Heart right ventricle (tissue), 16 donors: ENCODE results near the gene UBASH3B. TPM values are rescaled to one million over a fixed set of nuclear protein-coding genes. Genes with fewer than 3 reads are reported as not detected.

Experiments
- ATAC-seq, 8 donors: fragments of 200-7000 bp; cut with Tn5 transposase; one replicate each; pipeline ENCODE4 v1.9.1; 2020; ENCODE audit warnings: mild to moderate bottlenecking in 8 of 8, moderate library complexity in 8 of 8, moderate number of reproducible peaks in 1 of 8
- DNase-seq, 2 donors: peaks; one replicate each; pipeline ENCODE4 v3.0.0-alpha.2; 2020
- H3K27ac ChIP-seq, 10 donors: fragments of 200-600 bp; sonication (generic) in 2 of 10; one replicate each; pipeline versions ENCODE4 v1.5.0 to v1.8.0; 2020 to 2022; ENCODE audit warnings: mild to moderate bottlenecking in 3 of 10
- H3K27me3 ChIP-seq, 7 donors: fragments of 200-600 bp; one replicate each; pipeline ENCODE4 v1.8.0; 2021 to 2022; ENCODE audit warnings: mild to moderate bottlenecking in 2 of 7
- H3K36me3 ChIP-seq, 9 donors: fragments of 200-600 bp; sonication (generic) in 1 of 9; one replicate each; pipeline versions ENCODE4 v1.5.0 to v1.8.0; 2020 to 2022; ENCODE audit warnings: mild to moderate bottlenecking in 2 of 9
- H3K4me1 ChIP-seq, 9 donors: fragments of 200-600 bp; sonication (generic) in 1 of 9; one replicate each; pipeline versions ENCODE4 v1.5.0 to v1.8.0; 2020 to 2022; ENCODE audit warnings: mild to moderate bottlenecking in 4 of 9
- H3K4me3 ChIP-seq, 10 donors: fragments of 200-600 bp; sonication (generic) in 2 of 10; one replicate each; pipeline versions ENCODE4 v1.5.0 to v1.8.0; 2020 to 2022; ENCODE audit warnings: mild to moderate bottlenecking in 7 of 10, moderate library complexity in 2 of 10
- H3K9me3 ChIP-seq, 11 donors: fragments of 200-600 bp in 10 of 11; sonication (generic) in 2 of 11; one replicate each; pipeline versions ENCODE4 v1.5.0 to v1.8.0; 2013 to 2022; ENCODE audit warnings: mild to moderate bottlenecking in 2 of 11, control low read depth in 1 of 11, moderate library complexity in 1 of 11
- WGBS, 2 donors: extraction: QIAGEN DNeasy Blood & Tissue Kit; methylation state at CpG; one replicate each; pipeline ENCODE4 v1.1.7; 2013; ENCODE audit warnings: inconsistent platforms in 1 of 2; 5-methylcytosine and 5-hydroxymethylcytosine counted together
- intact Hi-C, 10 donors: fragments of 100-400 bp; cut with DNase I; formaldehyde crosslinking; loops; one replicate each; pipeline versions ENCODE4 v1.11.1 to v1.14.2; 2022
- polyA plus RNA-seq, 2 donors: library from polyadenylated mRNA; stranded (reverse); fragments of 200-250 nt; gene quantifications; one replicate each; pipeline ENCODE4 v1.2.3, GENCODE V29; 2013
- total RNA-seq, 10 donors: library from RNA; stranded (reverse); fragmentation: NEBNext Ultra II Directional in 3 of 10; extraction: Animal tissue kit (Norgen Biotek cat#: 25700) in 3 of 10; gene quantifications; one replicate each; pipeline versions ENCODE4 v1.2.1 to v1.2.4, GENCODE V29; 2021 to 2023
- TF ChIP-seq, protein P1 (sequence below), 9 donors: fragments of 200-600 bp; sonication (generic) in 2 of 9; IDR thresholded peaks; one replicate each; pipeline versions ENCODE4 v1.5.0 to v1.8.0; 2021 to 2022; ENCODE audit warnings: antibody characterized with exemption in 9 of 9, mild to moderate bottlenecking in 5 of 9, moderate library complexity in 1 of 9
- donor health status: Arrhythmogenic right ventricular cardiomyopathy.
- donor health status: ischemic (EF 13 %, LVEDD 7.1; RV severe dilation, severe dysfunction).
- donor health status: healthy with polysubstance abuse.
- donor health status: DM: no; HTN: yes; CAD: no.
- donor health status: DM: no; HTN: no; CAD: no.
- donor health status: ischemic (EF 25% LVEDD 6.9; RV normal size, moderate dysfunction).
- donor health status: ischemic (EF 25% LVEDD 5.7; RV mildly dilated, moderate dysfunction).
- donor health status: healthy.
- donor health status: DM: yes; HTN: yes; CAD: no.
- donor health status: Ischemic cardiomyopathy.
- donor health status: ischemic (EF 35%, LVEDD 5.7; RV mildly dilated, moderate dysfunction).
- donor health status: nonischemic (EF 11% LVEDD 7.7; RV severe dilation, severe dysfunction).
- donor health status: DM: yes; HTN: yes; CAD: no.
- donor health status: PGD.
- donor health status: ischemic (EF 29% LVEDD 5.4; RV normal size, mild dysfunction).
- donor health status: nonischemic (EF 23%, LVEDD 6.1; RV moderate dilation, normal function).

Gene UBASH3B
- total and polyA plus RNA-seq, 12 donors = 0.51 to 8.0 (median 1.5) TPM

- intact Hi-C loops = no loop called here
- no peak for DNase-seq
- Histone ChIP-seq H3K9me3 (peaks cover 0 to 4% (median 0%) of the 10 kb centered on the region in 11 donors), H3K4me1 (peaks cover 0 to 67% (median 9%) of the 10 kb centered on the region in 9 donors), H3K27me3 (no peaks in the 10 kb centered on the region), H3K27ac (no peak overlapping the region), H3K4me3 (no peak overlapping the region), H3K36me3 (no peaks in the 10 kb centered on the region)
- no peak for ATAC-seq
- 90 to 93% methylated on average over 7 of the region's 7 CpGs for WGBS, 2 donors
- TF ChIP-seq, protein P1, sequence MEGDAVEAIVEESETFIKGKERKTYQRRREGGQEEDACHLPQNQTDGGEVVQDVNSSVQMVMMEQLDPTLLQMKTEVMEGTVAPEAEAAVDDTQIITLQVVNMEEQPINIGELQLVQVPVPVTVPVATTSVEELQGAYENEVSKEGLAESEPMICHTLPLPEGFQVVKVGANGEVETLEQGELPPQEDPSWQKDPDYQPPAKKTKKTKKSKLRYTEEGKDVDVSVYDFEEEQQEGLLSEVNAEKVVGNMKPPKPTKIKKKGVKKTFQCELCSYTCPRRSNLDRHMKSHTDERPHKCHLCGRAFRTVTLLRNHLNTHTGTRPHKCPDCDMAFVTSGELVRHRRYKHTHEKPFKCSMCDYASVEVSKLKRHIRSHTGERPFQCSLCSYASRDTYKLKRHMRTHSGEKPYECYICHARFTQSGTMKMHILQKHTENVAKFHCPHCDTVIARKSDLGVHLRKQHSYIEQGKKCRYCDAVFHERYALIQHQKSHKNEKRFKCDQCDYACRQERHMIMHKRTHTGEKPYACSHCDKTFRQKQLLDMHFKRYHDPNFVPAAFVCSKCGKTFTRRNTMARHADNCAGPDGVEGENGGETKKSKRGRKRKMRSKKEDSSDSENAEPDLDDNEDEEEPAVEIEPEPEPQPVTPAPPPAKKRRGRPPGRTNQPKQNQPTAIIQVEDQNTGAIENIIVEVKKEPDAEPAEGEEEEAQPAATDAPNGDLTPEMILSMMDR (IDR thresholded peaks at IDR 0.05) = no peak
These were observed 5.8 kb downstream of the UBASH3B start for GRCh38 chr11:122661182-122661945.

GRCh38 chr11:122663056-122663740, 7.7 kb downstream of the UBASH3B start:
- DNase-seq (no peak), ATAC-seq (no peak)
- intact Hi-C loops = no loop called here
- WGBS, 2 donors = 93 to 96% methylated on average over 13 of the region's 13 CpGs
- TF ChIP-seq, protein P1 (IDR thresholded peaks at IDR 0.05) = no peak
- no peaks in the 10 kb centered on the region for H3K27me3 ChIP-seq
- H3K9me3 ChIP-seq = peaks cover 0 to 4% (median 0%) of the 10 kb centered on the region in 11 donors
- H3K4me3 ChIP-seq = no peak overlapping the region
- peaks cover 0 to 64% (median 0%) of the 10 kb centered on the region in 9 donors for H3K4me1 ChIP-seq
- H3K36me3 ChIP-seq = no peaks in the 10 kb centered on the region
- no peak overlapping the region for H3K27ac ChIP-seq

GRCh38 chr11:122663764-122664163, 8.2 kb downstream of the UBASH3B start:
- ATAC-seq (no peak), DNase-seq (no peak)
- Histone ChIP-seq H3K4me3 (no peak overlapping the region), H3K9me3 (peaks cover 0 to 6% (median 0%) of the 10 kb centered on the region in 11 donors), H3K27ac (no peak overlapping the region), H3K36me3 (no peaks in the 10 kb centered on the region), H3K4me1 (peaks cover 0 to 62% (median 0%) of the 10 kb centered on the region in 9 donors), H3K27me3 (no peaks in the 10 kb centered on the region)
- intact Hi-C loops = no loop called here
- TF ChIP-seq, protein P1 (IDR thresholded peaks at IDR 0.05) = no peak
- WGBS, 2 donors = 86 to 87% methylated on average over 4 of the region's 4 CpGs

- DNase-seq (no peak), ATAC-seq (no peak)
- TF ChIP-seq, protein P1 (IDR thresholded peaks at IDR 0.05) = no peak
- Histone ChIP-seq H3K9me3 (peaks cover 0 to 8% (median 3%) of the 10 kb centered on the region in 11 donors), H3K27ac (no peak overlapping the region), H3K36me3 (no peaks in the 10 kb centered on the region), H3K27me3 (no peaks in the 10 kb centered on the region), H3K4me3 (no peak overlapping the region), H3K4me1 (peaks cover 0 to 61% (median 0%) of the 10 kb centered on the region in 9 donors)
- intact Hi-C loops = no loop called here
- 93 to 95% methylated on average over 1 of the region's 1 CpG for WGBS, 2 donors
These were observed 8.7 kb downstream of the UBASH3B start for GRCh38 chr11:122664188-122664587.
